NCI-H446 (cell line): Measurements from ENCODE around the gene PHF1.

ENCODE experiments used
- DNase-seq, 2 experiments: peaks; one replicate each; lab custom pipeline; 2025; lab: John Stamatoyannopoulos, UW

PHF1 gene

DNA sequence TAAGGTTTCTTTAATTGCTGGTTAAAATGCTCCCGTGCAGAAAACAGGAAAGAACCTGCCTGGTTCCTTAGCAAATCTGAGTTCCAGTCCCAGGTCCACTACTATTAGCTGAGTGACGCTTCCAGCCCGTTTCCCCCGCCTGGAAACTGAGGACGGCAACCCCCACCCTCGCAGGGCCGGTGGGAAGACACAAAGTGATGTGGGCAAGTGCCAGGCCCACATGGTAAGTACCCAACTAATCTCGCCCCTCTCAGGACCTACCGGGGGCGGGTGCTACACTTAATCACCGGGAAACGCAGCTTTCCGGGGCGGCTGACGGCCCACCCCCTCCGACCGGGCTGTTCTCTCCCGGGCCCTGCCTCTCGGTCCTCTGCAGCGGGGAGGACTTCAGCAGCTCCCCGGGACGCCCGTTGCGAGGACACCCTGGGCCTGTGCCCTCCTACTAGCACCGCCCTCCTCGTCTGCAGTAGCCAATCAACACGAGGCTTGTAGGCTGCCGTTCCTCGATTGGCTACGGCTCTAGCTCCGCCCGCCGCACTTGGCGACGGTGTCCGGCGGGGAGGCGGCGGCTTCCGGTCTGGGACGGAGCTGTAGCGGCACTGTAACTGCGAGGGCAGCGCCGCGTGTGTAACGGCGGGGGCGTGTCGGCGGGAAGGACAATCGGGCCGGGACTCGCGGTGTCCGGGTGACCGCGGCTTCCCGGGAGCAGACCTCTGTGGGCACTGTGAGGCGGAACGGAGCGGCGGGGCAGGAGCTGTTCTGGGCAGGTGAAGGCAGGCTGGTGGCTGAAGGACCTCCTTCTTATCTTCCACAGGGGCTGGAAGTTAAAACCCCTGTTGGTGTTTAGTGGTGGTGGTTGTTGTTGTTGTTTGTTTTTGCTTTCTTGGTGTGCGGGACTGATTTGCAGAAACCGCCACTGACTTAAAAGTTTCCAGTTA is 43.5 kb downstream of the PHF1 start, which contains the start of gene ZBTB9:
ZBTB9 (plus strand) TSS at position 568 of the 938 bp plus-strand sequence. CDS start 525 bp downstream, outside the sequence.
- peak; percentile 76 to 97 for DNase-seq

DNA sequence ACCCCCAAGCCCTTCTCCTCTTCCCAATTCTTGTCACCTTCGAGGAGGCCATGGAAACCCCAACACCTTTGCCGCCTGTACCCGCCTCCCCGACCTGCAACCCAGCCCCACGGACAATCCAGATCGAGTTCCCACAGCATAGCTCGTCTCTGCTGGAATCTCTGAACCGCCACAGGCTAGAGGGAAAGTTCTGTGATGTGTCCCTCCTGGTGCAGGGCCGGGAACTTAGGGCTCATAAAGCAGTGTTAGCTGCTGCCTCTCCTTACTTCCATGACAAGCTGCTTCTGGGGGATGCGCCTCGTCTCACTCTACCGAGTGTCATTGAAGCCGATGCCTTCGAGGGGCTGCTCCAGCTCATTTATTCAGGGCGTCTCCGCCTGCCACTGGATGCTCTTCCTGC is 44.2 kb downstream of the PHF1 start:
- DNase-seq, result no peak

DNA sequence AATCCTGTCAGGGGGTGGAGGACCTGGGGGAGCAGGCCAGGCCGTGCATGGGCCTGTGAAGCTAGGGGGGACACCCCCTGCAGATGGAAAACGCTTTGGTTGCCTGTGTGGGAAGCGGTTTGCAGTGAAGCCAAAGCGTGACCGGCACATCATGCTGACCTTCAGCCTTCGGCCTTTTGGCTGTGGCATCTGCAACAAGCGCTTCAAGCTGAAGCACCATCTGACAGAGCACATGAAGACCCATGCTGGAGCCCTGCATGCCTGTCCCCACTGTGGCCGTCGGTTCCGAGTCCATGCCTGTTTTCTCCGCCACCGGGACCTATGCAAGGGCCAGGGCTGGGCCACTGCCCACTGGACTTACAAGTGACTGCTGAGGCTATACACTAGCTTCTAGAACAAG is 45.3 kb downstream of the PHF1 start:
- no peak for DNase-seq

DNA sequence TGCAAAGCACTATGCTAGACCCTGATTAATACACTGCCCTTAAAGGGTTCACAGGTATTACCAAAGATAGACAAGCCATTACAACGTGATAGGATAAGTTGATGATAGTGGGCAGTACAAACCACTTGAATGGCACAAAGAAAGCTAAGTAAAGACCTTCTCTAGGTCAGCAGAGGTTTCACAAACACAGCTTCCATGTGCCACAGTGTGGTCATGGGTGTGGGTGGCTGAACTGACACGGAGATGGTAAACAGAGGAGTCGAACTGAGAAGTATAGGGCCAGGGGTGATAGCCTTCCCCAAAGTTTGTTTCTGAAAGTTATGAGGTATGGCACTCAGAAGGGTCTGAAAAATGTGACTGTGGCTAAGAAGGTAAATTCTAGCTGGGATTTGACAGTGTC is 47.9 kb downstream of the PHF1 start:
- no peak for DNase-seq

DNA sequence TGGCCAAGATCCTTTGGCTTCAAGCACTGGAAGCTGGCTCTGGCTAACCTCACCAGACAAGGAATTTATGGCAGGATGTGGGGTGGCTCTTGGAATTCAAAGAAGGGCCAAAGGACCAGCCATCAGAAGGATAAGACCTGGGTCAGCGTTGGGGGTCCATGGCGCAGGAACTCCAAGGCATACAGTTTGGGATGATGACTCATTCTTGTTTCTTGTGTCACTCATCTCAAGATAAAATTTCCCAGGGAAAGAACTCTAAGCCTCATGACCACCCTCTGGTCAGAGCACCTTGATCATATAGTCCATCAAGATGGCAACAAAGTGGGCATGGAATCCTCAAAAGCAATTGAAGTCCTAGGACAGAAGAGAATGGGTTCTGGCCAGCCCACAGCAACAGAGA is 48.4 kb downstream of the PHF1 start:
- no peak for DNase-seq
